Right ventricle myocardium inferior (tissue), 1 donor: ENCODE data around the gene ZNF689. TPM values are rescaled to one million over a fixed set of nuclear protein-coding genes. Genes with fewer than 3 reads are reported as not detected.

Source experiments
- ATAC-seq: fragments of 200-7000 bp; cut with Tn5 transposase; one replicate; pipeline ENCODE4 v1.9.1; 2020; ENCODE audit warnings: mild to moderate bottlenecking, moderate library complexity
- DNase-seq: peaks from one replicate; pipeline ENCODE4 v3.0.0; 2021; ENCODE audit errors: missing footprints
- intact Hi-C: fragments of 100-400 bp; cut with DNase I; formaldehyde crosslinking; loops from one replicate; pipeline ENCODE4 v1.11.0; 2022
- total RNA-seq: library from RNA; stranded (reverse); fragmentation: NEBNext Ultra II Directional; extraction: Animal tissue kit (Norgen Biotek cat#: 25700); gene quantifications from one replicate; pipeline ENCODE4 v1.2.1, GENCODE V29; 2021
- donor health status: DM: no; HTN: yes; CAD: no; lungs with severe emphysema.

Gene ZNF689
- total RNA-seq, 1 donor from 2014 or later = 4.2 TPM

DNA sequence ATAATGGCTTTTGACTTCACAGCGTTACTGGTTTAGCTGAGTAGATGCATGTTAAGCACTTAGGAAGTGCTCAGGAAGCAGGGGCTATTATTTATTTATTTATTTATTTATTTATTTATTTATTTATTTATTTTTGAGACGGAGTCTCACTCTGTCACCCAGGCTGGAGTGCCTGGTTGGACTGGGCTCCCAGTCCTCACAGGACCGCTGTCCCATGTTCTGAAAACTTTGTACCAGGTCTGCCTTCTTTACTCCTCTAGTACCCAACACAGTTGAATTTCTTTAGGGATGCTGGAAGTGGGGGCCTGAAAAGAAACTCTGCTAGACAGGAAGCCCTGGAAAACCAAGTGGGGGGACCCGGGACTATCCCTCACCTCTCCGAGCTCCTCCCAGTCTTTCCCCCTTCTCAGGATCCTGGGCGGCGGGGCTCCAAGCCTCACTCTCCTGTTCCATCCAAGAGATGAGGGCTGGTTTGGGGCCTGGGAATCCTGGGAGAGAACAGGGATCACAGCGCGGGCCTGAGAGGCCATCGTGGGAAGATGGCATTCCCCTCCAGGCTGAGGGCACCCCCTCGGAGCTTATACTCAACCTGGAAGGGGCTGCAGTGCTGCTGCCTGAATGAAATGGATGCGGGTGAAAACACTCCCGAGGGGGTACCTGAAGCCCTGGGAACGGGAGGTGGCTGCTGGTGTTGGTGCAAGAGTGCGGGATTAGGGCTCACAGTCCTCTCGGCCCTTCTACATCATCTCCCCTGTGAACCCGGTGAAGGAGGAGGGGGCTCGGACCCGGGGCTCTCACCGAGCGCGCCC is 39.3 kb downstream of the ZNF689 start:
- intact Hi-C loops = loop anchor here (1.0 to 5.0 kb wide), 3 partner anchors 36 to 124 kb away; partner anchors contain the start of genes PRR14 and SEPHS2
- ATAC-seq (peak; percentile 6), DNase-seq (no peak)

DNA sequence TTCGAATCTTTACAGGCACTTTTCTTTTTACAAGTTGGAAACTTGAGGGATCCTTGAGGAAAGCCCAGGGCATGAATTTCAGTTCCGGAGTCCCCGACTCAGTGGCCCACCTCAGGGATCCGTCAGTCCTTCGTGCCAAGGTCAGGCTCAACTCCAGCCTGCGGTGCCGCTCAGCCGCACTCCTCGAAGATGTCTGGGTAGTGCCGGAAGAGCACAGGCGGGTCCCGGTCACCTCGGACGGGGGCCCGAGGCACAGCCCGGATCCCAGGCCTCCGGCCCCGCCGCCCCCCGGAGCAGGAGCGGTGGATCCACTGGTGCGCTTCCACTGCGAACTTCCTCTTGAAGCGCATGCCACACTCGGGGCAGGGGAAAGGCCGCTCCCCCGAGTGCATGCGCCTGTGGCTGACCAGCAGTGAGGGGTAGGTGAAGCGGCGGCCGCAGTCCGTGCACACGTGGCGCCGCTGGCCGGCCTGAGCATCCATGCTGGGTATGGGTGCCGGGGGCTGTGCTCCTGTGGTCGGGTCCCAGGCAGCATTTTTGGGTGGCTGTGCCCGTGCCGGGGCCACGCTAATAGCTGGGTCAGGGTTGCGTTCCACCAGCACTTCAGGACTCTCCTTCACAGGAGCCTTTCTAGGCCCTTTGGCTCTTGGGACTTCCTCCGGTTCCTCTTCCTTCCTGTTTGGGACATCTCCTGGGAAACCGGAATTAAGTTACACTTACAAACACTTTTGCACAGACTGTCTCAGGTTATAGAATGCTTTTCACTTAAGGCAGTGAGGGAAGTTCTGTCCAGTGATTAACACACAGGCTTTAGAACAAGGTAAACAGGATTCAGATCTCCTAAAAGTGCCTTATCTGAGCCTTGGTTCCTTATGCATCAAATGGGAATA is 40.2 kb downstream of the ZNF689 start:
- ATAC-seq = no peak
- no peak for DNase-seq
- intact Hi-C loops = loop anchor here (5.0 kb wide), 2 partner anchors 82 to 123 kb away; partner anchors contain the start of genes PRR14 and SEPHS2

DNA sequence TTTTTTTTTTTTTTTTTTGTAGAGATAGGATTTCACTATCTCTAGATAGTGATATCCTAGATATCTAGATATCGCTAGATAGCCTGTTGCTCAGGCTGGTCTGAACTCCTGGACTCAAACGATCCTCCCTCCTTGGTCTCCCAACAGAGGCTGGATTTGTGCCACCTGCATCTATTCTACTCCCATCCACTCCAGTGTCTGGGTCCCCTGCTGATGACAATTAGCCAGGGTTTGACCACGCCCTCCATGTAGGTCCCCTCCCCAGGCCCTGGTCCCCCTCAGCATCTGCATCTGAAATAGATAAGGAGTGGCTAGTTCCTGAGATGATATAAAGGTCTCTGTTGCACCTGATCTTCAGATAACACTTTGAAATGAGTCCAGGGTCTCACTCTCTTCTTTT is 40.9 kb downstream of the ZNF689 start:
- intact Hi-C loops = no loop called here
- no peak for DNase-seq
- ATAC-seq = no peak

DNA sequence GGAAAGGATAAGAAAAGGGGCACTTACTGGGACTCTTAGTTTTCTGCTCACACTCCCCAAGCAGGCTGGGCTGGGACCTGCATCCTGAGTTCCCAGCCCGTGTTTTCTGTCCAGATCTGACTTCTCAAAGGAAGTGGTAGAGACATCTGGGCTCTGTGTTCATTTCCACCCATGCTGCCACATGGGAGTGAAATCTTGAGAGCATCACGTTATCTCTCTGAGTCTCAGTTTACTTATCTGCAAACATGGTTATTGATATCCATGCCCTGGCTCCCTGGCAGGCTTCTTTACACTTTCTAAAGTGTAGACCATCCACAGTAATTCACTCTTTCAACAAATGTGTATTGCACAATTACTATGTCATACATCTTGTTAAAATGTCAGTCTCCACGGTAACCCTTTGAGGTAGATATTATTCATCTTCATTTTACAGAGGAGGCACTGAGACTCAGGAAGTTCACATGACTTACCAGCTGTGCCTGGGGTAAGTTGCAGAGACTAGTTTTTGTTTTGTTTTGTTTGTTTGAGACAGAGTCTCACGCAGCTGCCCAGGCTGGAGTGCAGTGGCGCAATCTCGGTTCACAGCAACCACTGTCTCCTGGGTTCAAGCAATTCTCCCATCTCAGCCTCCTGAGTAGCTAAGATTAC is 42.1 kb downstream of the ZNF689 start:
- ATAC-seq (no peak), DNase-seq (no peak)
- intact Hi-C loops = no loop called here

DNA sequence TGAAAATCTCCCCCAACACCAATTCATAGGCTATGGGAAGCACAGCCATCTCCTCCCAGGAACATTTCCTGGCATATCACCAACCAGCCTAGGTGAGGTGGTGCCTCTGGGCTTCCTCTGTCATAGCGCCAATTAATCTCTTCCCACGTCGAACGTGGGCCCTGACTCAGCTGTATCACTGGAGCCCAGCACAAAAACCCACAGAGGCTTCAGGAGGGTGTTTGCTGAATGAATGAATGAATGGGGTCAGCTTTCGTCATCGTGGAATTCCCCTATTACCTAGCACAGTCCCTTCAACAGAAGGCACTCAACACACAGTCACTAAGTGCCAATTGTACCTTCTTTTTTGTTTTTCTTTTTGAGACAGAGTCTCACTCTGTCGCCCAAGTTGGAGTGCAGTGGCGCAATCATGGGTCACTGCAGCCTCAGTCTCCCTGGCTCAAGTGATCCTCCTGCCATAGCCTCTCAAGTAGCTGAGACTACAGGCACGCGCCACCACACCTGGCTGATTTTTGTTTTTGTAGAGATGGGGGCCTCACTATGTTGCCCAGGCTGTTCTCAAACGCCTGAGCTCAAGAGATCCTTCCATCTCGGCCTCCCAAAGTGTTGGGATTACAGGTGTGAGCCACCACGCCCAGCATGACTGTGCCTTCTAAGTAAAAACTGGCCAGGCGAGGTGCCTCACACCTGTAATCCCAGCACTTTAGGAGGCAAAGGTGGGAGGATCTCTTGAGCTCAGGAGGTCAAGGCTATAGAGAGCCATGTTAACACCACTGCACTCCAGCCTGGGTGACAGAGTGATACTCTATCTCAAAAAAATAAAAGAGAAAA is 42.8 kb downstream of the ZNF689 start:
- no peak for DNase-seq
- intact Hi-C loops = no loop called here
- ATAC-seq = no peak

DNA sequence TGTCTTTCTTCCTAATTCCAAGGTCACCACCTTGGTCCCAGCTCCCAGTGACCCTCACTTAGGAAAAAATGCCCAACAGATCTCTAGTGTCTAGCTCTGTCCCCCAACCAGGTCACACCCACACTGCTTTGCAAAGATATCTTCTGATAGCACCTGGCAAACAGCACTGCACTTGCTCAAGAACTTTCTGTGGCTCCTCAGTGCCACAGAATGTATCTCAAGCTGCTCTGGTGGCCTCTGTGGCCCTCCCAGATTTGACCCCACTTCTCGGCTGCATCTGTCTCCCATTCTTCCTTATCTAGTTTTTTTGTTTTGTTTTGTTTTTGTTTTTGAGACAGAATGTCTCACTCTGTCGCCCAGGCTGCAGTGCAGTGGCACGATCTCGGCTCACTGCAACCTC is 43.7 kb downstream of the ZNF689 start:
- intact Hi-C loops = no loop called here
- ATAC-seq (no peak), DNase-seq (no peak)

DNA sequence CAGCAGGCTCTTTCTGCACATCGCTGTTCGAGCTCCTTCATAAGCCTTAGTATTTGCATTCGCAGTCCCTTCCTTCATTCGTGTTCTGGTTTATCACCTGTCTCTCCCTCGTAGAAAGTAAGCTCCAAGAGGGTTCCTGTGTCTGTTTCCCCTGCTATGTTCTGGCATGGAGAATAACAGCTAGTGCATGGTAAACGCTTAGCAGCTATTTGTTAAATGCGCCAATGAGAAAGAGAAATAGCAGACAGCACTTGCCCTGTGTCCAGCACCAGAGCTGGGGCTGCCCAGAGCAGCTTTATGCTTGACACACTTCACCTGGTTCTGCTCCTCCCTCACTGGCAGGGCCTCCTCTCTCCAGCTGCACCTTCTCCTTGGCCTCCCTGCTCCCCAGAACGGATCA is 44.2 kb downstream of the ZNF689 start:
- intact Hi-C loops = no loop called here
- DNase-seq (no peak), ATAC-seq (no peak)

DNA sequence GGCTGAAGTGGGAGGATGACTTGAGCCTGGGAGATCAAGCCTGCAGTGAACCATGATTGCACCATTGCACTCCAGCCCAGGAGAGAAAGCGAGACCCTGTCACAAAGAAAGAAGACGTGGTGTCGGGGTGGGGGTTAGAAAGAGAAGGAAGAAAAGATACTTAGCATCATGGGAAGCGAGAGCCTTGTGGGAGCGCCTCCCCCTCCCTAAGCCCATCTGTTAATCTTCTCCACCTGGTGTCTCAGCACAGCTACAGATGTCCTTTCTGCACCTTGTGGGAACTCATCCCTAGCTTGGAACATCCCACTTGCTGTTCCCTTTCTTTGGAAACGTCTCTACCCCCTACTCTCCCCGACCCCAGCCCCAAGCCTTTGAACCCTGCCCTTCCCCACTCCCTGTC is 44.7 kb downstream of the ZNF689 start:
- intact Hi-C loops = no loop called here
- no peak for DNase-seq
- ATAC-seq = no peak

DNA sequence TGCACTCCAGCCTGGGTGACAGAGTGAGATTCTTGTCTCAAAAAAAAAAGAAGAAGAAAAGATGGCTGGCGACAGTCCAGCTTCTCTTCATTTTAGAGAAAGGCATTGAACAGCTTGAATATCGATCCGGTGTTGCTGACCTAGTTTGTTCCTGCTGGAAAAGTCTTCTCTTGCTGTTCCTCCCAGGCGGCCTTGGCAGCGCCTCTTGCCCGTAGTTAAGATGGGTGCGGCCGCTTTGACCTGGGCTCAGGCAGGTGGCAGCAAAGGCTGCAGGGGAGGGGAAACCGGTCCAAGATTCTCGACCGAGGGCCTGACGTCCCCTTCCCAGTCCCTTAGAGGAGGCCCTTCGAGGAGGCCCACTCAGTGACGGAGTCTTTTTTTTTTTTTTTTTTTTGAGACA is 48.2 kb downstream of the ZNF689 start:
- intact Hi-C loops = no loop called here
- no peak for ATAC-seq
- DNase-seq = no peak

DNA sequence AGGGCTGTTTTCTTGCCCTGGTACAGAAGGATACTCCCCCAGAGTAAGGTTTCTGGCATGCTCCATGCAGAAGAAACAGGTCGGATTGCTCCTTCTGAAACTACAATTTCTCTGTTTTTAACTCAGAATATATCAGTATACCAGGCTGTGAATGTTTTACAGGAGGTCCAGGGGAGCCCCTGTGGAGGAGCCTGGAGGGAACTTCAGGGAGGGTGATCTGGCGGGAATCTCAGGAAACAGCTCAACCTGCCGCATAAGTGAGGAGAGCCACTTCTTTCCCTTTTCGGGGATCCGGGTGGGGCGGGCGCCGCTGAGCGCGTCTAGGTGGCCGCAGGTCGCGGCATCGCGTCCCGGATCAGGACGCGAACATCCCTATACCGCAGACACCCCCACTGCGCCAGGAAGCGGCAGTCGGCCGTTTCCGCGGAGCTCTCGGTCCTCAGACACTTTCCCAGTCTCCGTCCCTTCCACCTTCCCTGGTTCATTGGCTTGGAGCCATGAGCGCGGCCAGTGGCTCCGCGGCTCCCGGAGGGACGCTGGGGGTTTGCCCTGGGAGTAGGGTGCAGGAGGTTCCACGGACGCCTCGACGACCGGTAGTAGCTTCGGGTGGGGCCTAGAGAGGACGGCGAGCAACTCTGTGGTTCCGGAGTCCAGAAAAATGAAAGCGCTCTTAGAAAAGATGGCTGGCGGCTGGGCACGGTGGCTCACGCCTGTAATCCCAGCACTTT is 48.9 kb downstream of the ZNF689 start:
- intact Hi-C loops = no loop called here
- ATAC-seq (no peak), DNase-seq (peak; percentile 78)

DNA sequence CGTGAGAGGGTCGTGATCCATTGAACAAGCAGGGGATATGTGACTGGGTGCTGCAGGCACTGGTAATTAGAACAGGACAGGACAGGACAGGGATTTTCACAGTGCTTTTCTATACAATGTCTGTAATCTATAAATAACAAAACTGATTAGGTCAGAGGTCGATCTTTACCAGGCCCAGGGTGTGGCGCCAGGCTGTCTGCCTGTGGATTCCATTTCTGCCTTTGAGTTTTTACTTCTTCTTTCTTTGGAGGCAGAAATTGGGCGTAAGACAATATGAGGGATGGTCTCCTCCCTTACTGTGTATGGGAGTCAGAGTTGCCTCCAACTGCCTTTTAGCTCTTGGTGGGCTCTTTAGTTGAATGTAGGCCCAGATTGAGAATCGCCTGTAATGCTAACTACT is 50.5 kb downstream of the ZNF689 start:
- DNase-seq (no peak), ATAC-seq (no peak)
- intact Hi-C loops = no loop called here

DNA sequence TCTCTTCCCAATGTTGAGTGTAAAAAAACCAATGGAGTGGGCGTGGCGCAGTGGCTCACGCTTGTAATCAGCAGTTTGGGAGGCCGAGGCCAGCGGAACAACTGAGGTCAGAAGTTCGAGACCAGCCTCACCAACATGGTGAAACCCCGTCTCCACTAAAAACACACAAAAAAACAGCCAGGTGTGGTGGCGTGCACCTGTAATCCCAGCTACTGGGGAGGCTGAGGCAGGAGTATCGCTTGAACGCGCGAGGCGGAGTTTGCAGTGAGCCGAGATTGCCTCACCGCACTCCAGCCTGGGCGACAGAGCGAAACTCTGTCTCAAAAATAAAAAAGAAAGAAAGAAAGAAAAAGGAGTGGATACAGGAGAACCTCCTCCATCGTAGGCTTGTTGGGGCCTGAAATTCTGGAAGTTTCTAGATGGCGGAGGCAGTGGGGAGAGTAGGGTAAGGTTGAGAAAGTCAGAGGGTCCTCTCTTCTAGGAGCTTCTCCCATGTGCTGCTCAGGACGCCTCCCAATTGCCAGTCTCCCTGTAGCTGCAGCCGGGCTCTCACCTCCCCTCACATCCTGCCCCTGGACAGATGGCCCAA is 51.3 kb downstream of the ZNF689 start:
- DNase-seq = no peak
- ATAC-seq = no peak
- intact Hi-C loops = loop anchor here (1.0 kb wide), 1 partner anchor 24 kb away; no protein-coding TSS in a partner anchor

DNA sequence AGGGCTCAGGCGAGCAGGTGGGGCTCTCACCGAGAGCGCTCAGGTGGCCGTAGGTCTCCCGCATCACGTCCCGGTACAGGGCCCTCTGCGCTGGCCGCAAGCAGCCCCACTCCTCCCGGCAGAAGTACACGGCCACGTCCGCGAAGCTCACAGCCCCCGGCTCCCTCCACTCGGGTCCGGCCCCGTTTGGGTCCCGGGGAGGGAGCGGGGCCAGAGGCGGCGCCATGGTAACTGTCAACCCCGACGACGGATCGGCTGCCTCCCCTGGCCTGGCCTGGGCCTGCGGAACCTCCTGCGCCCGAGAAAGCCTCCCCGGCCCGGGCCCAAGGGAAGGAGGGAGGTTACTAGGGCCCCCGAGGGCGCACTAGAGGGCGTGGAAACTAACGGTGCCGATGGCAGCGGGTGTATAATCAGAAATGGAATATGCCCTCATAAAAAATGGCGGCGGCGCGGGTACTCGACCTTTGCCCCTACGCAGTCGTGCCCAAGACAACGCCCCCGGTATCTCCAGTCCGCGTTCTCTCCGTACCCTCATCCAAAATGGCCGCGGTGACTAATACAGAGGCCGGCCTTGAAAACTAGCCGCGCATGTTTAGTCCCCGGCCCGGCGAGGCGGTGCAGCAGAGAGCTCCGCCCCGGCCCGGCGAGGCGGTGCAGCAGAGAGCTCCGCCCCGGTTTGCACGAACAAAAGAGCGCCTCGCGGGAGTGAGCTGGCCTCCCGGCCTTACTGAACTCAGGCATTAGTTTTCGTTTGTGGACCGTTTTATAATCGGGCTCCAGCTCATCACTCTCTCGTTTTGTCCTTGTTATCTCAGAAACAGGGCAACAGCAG is 52.0 kb downstream of the ZNF689 start, which contains the start of gene ZNF764:
Gene ZNF764 (minus strand): TSS at position 418 of the 832 bp plus-strand sequence. CDS start 192 bp downstream, at position 226.
- intact Hi-C loops = loop anchor here (1.0 kb wide), 1 partner anchor 23 kb away; no protein-coding TSS in a partner anchor
- ATAC-seq = peak; percentile 98
- peak; percentile 99 for DNase-seq

DNA sequence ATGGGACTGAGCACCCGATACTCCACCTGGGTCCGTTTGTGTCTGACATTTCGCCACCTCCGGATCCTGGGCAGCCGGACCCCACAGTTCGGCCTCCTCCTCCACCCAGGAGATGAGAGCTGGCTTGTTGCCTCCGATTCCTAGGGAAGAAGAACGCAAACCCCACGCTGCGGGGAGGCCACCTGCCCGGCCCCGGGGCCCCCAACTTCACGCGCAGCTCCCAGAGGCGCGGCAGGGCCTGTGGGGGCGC is 52.6 kb downstream of the ZNF689 start:
- ATAC-seq = peak; percentile 0
- intact Hi-C loops = no loop called here
- DNase-seq = no peak

DNA sequence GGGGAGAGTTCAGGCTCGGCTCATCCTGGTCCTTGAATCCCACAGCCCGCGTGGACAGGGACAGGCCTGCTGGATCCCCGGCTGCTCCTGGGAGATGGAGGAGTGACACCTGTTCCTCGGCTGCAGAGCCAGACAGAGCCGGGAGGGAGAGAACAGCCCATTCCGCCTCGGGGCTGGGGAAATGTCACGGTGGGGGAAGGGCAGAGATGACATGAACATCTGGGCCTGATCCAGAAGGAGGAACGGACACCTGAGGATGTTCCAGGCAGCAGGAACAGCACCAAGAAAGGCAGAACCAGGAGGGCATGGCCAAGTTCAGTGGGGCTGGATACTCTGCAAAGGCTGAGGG is 54.1 kb downstream of the ZNF689 start:
- DNase-seq (no peak), ATAC-seq (no peak)
- intact Hi-C loops = no loop called here

DNA sequence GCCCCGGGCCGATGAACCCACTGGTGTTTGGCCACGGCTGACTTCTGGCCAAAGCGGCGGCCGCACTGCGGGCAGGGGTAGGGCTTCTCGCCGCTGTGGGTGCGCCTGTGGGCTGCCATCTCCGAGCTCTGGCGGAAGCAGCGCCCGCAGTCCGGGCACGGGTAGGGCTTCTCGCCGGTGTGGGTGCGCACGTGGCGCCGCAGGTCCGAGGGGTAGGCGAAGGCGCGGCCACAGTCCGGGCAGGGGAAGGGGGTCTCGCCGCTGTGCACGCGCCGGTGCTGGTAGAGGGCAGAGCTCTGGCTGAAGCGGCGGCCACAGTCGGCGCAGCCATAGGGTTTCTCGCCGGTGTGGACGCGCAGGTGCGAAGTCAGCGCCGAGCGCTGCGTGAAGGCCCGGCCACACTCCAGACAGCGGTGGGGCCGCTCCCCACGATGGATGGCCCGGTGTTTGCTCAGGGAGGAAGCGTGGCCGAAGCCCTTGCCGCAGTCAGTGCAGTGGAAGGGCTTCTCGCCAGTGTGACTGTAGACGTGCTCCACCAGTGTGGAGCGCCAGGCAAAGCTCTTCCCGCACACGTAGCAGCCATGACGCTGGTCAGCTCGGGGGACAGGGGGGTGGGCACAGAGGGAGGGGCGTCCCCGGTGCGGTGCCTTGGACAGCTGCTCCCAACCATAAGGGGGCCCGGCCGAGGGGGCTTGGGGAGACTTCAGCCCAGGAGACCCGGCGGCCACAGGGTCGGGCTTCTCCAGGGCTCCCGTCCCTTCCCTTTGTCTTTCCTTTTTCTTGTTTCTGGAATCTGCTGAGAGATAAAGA is 54.7 kb downstream of the ZNF689 start:
- DNase-seq (no peak), ATAC-seq (no peak)
- intact Hi-C loops = no loop called here
